DMS153 (cell line): ENCODE data around the gene KIF25.
"Not testable (repeated sequence)": the region's sequence is repeated elsewhere in the genome, so short reads cannot be mapped to it uniquely, and the experiment has no call there.

Source experiments
- DNase-seq: peaks from one replicate; lab custom pipeline; 2025; lab: John Stamatoyannopoulos, UW

Gene KIF25

DNA sequence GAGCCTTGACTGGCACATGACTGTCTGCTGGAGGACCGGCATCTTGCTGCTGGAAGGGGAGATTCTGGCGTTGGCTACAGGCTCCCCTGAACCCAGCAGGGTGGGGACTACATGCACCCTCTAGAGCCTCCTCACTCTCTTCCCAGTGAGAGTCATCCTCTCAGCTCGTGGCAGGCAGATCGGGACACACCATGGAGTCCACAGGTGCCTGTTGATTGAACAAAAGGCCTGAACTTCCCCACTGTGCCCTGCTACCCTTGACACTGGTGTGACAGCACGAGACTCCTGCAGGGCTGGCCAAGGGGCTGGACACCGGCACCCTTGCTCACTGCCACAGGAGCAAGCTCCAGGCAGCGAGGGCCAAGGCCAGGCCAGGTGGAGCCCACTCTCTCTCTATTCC lies 73.3 kb downstream of the KIF25 start:
- no peak for DNase-seq

DNA sequence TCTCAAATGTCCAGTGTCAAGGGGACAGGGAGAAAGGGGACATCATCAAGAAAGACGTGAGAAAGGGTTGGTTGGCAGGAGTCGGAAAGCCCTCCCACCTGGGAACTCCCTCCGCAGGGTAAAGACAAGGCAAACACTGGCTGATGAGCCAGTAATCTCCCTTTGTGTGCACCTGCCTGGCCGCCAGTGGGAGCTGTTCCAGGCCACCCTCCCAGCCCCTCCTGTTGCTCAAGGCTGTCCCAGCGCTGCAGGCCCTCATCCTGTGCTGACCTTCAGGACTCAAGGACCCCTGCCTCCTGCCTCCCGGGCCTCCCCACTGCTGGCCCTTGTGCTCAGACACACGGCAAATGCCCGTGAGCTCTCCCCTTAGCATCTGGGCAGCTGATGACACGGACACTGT lies 74.1 kb downstream of the KIF25 start:
- DNase-seq = no peak

DNA sequence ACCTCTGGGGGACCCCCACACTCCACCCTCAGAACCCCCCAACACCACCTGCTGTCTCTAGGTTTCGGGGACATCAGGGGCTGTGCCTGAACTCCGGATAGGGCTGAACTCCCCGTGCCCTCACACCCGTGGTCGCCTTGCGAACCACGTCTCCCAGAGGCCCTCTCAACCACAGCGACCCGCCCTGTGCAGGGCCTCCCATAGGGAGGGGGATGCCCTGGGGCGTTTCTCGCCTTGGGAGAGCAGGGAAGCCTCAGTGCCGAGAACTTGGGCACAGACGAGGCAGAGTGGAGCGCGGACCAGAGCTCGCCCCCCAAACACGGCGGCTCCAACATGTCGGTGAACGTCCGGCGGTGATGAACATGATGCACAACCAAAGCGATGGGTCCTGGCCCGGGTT lies 74.8 kb downstream of the KIF25 start:
- no peak for DNase-seq

DNA sequence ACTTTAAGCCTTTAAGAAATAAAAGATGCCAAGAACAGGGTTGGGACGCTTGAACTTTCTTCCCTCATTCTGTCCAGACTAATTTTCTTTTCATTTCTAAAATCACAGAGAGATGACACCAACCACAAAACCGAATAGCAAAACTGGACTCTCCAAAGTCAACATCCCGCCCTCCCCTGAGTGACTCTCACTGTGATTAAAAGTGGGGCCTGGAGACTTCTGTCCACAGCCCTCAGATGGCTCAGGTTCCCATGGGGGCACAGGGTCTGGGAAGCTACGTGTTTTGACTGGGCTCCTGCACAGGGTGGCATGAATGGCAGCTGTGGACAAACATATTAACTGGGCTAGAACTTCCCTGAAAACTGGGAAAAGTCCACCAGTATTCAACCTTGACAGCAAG lies 75.3 kb downstream of the KIF25 start:
- no peak for DNase-seq

DNA sequence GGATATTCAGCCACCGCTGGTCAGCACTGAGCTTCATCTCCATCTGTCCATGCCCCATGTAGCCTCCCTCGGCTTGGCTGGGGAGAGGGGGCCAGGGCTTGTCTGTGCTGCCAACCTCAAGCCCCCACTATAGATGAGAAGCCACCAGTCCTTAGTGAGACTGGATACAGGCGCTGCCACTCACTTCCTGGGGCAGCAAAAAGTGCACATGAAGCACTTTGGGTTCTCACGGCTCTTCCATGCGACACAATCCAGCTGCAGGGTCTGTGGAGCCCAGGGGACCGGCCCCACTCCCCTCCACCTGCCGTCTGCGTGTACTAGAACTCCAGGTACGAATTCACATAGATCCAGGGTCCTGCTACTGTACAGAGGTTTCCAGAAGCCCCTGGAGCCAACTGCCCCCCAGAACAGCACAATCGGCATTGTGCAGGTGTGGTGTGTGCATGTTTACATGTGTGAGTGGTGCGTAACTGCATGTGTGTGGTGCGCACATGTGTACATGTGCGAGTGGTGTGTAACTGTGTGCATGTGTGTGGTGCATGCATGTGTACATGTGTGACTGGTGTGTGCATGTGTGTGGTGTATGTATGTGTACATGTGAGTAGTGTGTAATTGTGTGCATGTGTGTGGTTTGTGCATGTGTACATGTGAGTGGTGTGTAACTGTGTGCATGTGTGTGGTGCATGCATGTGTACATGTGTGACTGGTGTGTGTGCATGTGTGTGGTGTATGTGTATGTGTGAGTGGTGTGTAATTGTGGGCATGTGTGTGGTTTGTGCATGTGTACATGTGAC lies 76.7 kb downstream of the KIF25 start:
- DNase-seq = no peak

DNA sequence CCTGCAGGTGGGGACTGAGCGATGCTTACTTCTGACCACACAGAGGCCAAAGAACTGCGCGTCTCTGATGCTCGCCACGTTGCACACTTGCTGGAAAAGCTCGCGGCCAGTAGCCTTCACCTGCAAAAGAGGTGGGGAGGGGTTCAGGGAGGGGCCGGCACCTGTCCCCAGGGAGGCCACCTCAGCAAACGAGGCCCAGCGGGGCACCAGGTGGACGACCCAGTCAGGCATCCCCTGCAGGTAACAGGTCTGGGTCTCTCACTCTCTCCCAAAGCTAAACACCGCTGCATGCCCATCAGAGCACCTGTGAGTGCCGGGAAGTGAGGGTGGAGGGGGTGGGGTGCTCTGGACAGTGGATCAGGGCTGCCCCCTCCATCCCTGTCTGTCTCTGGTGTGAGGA lies 77.7 kb downstream of the KIF25 start:
- DNase-seq = no peak

DNA sequence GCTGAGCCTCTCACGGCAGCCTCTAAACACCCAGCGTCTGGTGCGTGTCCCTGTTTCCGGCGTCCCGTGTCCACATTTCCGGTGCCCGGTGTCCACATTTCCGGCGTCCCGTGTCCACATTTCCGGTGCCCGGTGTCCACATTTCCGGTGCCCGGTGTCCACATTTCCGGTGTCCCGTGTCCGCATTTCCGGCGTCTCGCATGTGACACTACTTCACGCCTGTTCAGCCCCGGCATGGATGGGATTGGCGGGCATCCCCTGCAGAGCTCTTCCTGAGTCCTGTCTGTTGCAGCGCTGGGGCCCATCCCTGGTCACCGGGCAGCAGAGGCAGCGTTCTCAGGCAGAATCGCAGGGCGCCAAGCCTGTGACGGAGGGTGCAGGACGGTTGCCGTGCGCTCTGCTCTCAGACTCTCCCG lies 78.3 kb downstream of the KIF25 start:
- no peak for DNase-seq

DNA sequence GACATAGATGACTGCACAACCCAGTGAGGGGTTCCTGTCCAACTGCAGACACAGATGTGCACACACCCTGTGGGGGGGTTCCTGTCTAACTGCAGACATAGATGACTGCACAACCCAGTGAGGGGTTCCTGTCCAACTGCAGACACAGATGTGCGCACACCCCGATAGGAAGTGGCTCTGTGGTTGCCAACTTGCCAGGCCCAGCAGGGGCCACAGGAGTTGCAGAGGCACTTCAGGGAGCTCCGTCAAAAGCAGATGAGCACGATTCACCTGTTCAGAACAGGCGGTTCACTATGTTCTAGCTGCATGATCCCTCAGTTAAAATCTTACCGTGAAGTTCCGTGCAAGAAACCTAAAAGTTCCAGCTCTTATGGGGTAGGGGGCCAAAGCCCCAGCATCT lies 79.9 kb downstream of the KIF25 start:
- DNase-seq = not testable (repeated sequence)

DNA sequence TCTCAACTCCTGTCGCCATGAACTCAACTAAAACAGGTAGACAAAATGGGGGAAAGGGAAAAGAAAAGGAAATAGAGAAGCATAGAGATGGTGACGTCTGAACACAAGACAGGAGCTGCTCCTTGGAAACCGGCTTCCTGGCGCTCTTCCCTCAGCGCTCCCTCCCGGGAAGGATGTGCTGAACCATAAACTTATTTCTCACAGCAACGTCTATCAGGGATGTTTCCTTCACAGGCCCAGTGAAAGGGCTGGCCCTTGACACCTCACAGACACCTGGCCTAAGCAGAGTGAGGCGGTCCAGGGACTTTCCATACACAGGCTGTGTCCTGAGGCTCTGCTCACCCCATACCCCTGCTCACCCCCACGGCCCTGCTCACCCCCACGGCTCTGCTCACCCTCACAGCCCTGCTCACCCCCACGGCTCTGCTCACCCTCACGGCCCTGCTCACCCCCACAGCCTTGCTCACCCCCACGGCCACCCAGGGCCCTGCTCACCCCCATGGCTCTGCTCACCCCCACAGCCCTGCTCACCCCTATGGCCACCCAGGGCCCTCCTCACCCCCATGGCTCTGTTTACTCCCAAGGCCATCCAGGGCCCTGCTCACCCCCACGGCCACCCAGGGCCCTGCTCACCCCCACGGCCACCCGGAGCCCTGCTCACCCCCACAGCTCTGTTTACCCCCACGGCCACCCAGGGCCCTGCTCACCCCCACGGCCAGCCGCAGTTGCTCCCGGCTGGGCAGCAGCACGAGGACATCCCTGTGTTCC lies 80.9 kb downstream of the KIF25 start:
- no peak for DNase-seq

DNA sequence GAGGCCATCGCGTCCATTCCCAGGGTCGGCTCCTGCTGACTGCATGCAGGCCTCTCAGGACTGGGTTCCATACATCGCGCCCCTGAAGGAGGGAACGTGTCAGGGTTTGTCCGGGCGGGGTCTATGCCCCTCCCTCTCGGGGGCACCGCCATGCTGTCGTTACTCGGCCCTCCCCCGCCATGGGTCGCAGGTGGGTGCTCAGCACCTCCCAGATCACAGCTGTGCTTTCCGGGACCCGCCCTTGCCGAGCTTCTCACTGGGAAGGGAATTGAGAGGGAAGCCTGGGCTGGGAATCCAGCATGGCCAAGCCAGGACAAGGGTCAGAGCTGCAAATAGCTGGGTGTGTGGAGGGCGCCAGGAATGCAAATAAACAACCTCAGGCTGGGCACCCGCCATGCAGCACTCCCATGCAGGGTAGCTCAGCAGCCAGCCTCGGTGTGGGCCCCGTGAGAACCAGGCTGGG lies 81.5 kb downstream of the KIF25 start, which contains the start of gene FRMD1:
TSS of gene FRMD1 (minus strand) at position 270 of the 463 bp plus-strand sequence. CDS start at position 152, 118 bp downstream.
- no peak for DNase-seq

DNA sequence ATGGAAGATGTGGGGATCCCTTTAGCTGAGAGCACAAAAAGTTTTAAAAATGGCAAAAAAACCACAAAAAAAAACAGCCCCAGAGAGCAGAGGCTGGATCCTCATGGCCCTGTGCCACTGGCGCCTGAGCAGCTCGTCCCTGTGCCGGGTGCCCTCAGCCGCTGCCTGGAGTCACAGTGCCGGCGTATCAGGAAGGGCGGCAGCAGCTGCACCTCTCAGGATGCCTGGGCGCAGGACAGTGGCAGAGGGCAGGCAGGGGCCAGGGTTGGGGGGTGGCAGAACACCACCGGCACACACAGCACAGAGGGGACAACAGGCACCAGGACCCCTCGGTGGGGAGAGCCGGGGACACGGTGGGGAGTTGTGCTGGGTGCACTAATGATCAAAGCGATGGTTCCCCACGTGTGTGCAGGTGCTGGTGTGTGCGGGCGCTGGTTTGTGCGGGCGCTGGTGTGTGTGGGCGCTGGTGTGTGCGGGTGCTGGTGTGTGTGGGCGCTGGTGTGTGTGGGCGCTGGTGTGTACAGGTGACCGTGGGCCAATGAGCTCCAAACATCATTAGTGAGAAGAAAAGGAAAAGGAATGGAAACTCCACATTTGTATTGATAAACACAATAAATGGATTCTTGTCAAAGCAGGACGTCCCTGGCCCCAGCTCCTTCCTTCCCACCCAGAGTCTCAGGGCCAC lies 83.1 kb downstream of the KIF25 start:
- no peak for DNase-seq

DNA sequence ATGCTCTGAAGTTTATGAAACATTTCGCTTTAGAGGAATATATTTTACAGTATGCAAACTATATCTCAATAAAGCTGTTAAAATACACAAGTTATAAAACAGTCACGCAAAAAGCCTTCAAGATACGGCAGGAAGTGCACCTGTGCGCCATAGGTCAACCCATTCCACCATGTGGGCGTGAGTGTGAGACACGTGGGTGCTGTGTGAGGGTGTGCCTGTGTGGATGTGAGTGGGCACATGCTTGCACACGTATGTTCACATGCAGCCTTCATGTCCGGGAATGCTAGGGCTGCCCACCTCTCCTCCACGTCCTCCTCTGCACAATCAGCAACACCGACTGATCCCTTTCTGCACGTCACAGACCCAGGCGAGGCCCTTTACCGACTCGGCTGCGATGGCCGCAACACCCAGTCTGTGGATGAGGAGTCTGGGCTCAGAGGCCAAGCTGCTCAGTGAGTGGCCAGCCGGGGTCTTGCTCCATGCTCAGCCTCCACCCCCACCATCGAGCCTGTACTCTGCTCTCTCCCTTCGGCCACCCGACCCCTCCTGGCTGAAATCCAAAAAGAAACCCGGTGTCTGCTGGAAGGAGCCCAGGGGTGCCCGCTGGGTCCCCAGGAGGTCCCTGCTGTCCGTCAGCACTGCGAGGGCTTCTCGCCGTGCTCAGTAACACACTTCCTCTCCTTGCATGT lies 84.5 kb downstream of the KIF25 start:
- DNase-seq = no peak

DNA sequence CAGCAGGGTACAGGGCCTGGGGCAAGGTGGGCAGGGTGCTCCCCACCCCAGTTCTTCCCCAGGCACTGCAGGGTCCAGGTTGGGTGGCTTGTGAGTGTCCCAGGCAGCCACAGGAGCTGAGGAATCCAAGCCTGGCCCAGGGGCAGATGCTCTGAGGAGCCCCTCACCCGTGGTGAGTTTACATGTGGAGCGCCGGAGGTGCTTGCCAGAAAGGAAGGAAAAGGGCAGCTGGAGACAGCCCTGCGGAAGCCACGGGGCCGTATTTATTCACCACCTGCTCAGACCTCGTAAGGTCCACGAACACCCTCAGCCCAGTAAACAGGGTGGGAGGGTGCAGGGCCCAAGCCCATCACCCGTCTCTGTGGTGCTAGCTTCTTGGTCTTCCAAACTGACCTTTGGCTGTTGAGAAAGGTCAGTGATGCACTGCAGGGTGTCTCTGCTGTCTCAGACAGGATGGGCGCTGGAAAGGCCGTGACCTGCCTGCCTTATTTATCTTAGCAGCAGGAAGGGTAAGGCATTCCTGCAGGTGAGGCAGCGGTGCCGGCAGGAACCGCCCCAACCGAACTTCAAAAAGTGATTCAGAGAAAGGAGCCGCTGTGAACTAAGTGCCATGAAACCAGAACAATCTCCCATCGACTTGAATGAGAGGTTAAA lies 85.5 kb downstream of the KIF25 start:
- no peak for DNase-seq

DNA sequence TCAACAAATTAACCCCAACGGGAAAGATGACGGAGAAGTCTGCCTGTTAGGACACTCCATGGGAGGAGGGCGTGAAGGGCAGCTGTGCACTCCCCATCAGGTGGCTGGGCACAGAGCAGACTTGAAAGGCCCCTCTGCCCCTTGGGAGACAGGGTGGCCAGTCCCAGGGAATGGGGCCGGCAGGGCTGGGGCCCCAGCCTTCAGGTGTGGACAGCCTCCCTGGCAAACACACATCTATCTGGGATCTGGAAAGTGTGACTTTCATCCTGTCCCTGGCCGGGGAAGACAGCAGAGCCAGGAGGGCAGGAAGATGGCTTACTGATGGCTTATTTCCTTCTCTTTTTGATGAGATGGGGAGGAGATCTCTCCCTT lies 86.0 kb downstream of the KIF25 start:
- peak; percentile 40 for DNase-seq

DNA sequence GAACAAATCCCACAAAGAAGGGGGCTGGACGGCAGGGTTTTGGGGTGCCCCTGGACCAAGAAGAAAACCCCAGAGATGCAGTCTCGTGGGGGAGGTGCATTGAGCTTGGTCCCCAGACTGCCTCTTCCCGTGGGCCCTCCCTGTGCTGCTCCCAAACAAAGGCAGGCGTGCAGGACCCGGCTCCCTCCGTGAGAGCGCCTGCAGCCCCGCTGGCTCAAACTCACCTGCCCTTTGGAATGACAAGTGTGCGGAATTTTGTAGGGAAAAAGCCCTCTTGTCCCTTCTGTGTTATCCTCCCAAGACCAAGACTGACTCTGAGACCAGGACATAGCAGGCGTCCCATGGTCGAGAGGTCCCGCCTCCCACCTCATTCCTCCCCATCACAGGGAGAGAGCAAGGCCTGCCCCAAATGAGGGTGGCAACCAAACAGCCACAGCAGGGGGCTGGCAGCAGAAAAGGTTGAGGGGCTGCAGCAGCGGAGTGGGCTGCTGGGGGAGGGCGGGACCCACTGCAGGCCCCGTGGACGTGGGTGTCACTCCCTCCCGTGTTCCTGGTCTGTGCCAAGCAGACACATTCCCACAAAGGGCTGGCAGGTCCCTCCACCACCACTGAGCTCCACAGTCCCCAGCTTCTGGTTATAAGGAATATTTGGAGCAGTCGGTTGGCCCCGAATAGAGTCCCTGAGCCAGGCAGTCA lies 87.1 kb downstream of the KIF25 start:
- DNase-seq = no peak

DNA sequence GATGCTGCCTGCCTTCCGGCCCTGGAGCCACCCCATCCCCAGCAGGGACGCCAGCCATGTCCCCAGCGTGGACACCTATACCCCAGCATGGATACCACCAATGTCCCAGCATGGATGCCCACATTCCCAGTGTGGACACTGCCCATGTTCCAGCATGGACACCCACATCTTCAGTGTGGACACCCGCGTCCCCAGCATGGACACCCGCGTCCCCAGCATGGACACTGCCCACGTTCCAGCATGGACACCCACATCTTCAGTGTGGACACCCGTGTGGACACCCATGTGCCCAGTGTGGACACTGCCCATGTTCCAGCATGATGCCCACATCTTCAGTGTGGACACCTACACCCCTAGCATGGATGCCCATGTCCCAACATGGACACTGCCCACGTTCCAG lies 88.6 kb downstream of the KIF25 start:
- DNase-seq = no peak

DNA sequence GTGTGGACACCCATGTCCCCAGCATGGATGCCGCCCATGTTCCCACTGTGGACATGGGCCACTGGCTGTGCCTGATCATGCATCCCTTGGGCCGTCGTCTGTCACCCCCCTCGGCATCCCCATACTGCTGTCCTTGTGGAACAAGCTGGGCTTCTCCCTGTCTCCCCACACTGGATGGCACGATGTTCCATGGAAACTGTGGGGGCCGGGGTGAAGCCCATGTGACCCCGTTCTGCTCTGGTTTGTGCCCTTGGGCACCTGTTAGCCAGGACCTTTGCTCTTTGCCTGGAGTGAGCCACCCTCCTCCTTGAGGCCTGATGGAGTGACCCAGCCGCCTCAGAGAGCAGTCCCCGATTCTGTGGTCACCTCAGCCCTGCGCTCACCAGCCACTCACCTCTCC lies 89.1 kb downstream of the KIF25 start:
- DNase-seq = no peak

DNA sequence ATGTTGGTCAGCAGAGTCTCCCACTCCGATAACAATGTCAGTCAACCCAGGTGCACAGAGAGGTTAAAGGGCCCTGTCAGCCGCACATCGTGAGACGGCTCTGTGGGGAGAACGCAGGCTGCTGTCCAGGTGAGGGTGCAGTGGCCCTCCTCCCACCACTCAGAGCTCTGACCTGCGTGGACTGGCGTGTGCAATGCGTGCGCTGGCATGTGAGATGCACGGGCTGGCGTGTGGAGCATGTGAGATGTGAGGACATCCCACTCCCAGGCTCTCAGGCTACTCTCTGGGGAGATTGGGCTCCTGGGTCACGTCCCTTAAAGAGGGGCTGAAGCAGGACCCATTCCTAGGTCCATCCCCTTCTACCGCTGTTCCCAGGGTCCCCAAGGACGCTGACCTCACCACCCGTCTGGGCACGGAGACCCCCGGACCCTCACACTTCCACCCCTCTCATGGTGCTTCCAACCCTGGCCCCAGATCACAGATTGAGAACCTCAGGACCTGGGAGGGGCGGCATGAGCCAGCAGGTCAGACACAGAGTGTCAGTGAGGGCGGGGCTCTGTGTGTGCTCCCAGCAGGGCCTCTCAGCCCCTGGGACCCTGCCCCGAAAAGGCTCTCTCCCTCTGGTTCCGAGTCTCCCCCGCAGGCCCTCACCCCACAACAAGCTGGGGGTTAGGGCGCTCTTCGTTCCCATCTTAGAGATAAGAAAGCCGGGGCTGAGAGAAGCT lies 90.1 kb downstream of the KIF25 start:
- DNase-seq = no peak

DNA sequence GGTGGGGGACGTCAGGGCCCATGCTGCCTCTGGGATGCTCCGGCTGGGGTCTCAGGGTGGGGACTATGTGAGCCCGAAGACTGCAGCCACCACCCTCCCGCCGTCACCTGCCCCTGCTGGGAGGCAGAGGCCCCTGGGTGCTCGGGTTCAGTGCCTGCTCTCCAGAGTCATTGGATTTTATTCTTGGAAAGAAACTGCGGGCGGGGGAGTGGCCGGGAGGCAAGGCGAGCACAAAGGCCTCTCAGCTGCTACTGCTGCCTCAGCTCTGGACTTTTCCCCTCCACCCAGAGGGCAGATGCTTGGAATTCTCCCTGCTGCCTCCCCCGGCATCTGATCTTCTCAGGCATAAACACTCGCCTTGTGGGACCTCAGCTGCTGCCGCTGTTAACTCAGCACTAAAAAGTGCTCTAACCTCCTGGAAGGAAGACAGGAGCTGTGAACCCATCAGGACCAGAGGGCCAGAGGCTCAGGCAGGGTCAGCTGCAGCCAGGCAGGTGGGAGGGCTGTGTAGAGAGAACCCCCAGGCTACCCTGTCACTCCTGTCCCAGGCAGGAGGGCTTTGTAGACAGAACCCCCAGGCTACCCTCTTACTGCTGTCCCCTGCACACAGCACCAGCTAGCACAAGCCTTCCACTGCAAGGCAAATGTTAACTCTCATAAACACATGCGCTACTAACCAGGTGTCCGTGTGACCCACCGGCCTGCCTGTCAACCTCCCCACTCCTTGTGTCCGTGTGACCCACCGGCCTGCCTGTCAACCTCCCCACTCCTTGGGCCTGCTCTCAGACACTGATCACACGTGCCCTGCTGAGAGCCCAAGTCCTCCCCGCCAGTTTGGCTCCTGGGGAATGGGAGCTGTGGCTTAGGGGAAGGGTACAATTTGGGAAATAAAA lies 90.9 kb downstream of the KIF25 start:
- no peak for DNase-seq
